ENCODE measurements around the gene KCNJ11. TPM values are rescaled to one million over a fixed set of nuclear protein-coding genes. Genes with fewer than 3 reads are reported as not detected.

KCNJ11 gene
- total and polyA plus RNA-seq, 2 of the 8 experiments (the other 6 are each of a cell fraction or from before 2014, with no cell fraction given): 3.8 to 6.3 TPM

DNA sequence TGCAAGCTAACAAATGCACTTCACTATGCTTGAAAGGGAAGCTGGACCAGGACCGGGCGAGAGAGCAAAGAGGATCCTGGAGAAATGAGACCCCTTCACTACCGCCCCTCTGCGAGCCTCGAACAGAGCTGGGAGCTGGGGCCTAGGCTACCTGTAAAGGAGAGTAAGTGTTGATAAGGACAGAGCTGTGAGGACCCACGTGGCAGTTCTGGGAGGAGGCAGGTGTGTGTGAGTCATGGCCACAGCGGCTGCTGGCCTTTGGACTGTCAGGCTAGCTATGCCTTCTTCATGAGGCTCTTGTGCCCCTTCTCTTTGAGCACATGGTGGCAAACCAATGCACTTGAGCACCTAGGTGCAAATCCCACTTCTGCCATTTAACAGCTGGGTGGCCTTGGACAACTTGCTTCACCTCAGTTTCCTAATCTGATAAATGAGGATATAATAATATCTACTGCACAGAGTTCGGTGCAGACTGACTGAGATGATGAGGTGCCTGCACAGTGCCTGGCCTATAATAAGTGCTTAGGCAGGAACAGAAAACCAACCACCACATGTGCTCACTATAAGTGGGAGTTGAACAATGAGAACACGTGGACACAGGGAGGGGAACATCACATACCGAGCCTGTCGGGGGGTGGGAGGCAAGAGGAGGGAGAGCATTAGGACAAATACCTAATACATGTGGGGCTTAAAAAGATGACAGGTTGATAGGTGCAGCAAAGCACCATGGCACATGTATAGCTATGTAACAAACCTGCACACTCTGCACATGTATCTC lies 35.3 kb upstream of the KCNJ11 start (continued):
- TF ChIP-seq HDAC2 (IDR thresholded peaks at IDR 0.05; ENCODE audit: borderline replicate concordance in 1 of 2, low read depth in 2 of 2, low read length in 2 of 2) (no peak), SAP30 (IDR thresholded peaks at IDR 0.05; ENCODE audit: insufficient read depth, insufficient replicate concordance, low read length) (no peak), RNF2 (IDR thresholded peaks at IDR 0.05; ENCODE audit: borderline replicate concordance, low read depth, low read length, missing control alignments, poor library complexity, severe bottlenecking) (no peak), TAF7 (optimal IDR thresholded peaks at IDR 0.05; ENCODE audit: borderline replicate concordance, low read depth, low read length) (no peak), ZNF274 (IDR thresholded peaks at IDR 0.05; ENCODE audit: borderline replicate concordance, extremely low read depth, low read length) (no peak), SIX5 (IDR thresholded peaks at IDR 0.05; ENCODE audit: low read depth, low read length) (no peak), PHF8 (conservative IDR thresholded peaks at IDR 0.05; ENCODE audit: low read depth, low read length) (no peak), POLR2A (IDR thresholded peaks at IDR 0.05; ENCODE audit: control extremely low read depth in 1 of 2, low read depth in 2 of 2, low read length in 2 of 2) (no peak), GTF2F1 (IDR thresholded peaks at IDR 0.05; ENCODE audit: borderline replicate concordance, low read depth, low read length) (no peak), POLR2AphosphoS5 (IDR thresholded peaks at IDR 0.05; ENCODE audit: low read depth, low read length) (no peak)
